SK-N-SH (cell line): ENCODE measurements around the gene POLA1. TPM values are rescaled to one million over a fixed set of nuclear protein-coding genes. Genes with fewer than 3 reads are reported as not detected.

Experiments
- CTCF ChIA-PET: fragments of 300-600, 350-600 bp; formaldehyde crosslinking; extraction: SDS; loops from one replicate; lab custom pipeline; 2021; lab: Yijun Ruan, JAX
- POLR2A ChIA-PET: fragments of 350-600 bp; sonication (Branson Sonifier 250); formaldehyde crosslinking; extraction: SDS; loops from one replicate; lab custom pipeline; 2020; ENCODE audit warnings: antibody characterized with exemption, inconsistent platforms; lab: Yijun Ruan, JAX
- DNase-seq: peaks from one replicate; pipeline ENCODE4 v3.0.0; 2012
- H2AFZ ChIP-seq: fragments of 200-600 bp; sonication (generic); 2 replicates; pipeline ENCODE4 v1.8.1; 2016; ENCODE audit warnings: antibody characterized with exemption, mild to moderate bottlenecking, low read depth
- H3F3A ChIP-seq: fragments of 200-600 bp; sonication (generic); replicated peaks from 2 replicates; pipeline ENCODE3; 2016; ENCODE audit warnings: antibody characterized with exemption, mild to moderate bottlenecking; ENCODE audit not compliant: insufficient read depth
- H3K27ac ChIP-seq, 2 experiments: fragments of 200-500 bp in 1 of 2; fragments of 200-600 bp in 1 of 2; sonication (Bioruptor generic) in 1 of 2; sonication (generic), shearing (Covaris generic) in 1 of 2; 2 replicates each; pipeline versions ENCODE4 v1.5.1 to v1.6.1; 2014 to 2016; ENCODE audit warnings: low read depth in 2 of 2, inconsistent platforms in 1 of 2, low read length in 1 of 2, mild to moderate bottlenecking in 1 of 2, mixed read lengths in 1 of 2
- H3K27me3 ChIP-seq: fragments of 200-600 bp; sonication (generic), shearing (Covaris generic); 2 replicates; pipeline ENCODE4 v1.6.1; 2016; ENCODE audit warnings: mixed run types; ENCODE audit not compliant: insufficient read depth
- H3K36me3 ChIP-seq, 2 experiments: fragments of 200-500 bp in 1 of 2; fragments of 200-600 bp in 1 of 2; sonication (Bioruptor generic) in 1 of 2; sonication (generic) in 1 of 2; replicated peaks in 1 of 2; 2 replicates each; pipeline versions ENCODE3 to v1.5.1; 2014 to 2016; ENCODE audit warnings: low read length in 1 of 2, mild to moderate bottlenecking in 1 of 2; ENCODE audit not compliant: insufficient read depth in 2 of 2, control insufficient read depth in 1 of 2
- H3K4me1 ChIP-seq, 2 experiments: fragments of 200-500 bp in 1 of 2; fragments of 200-600 bp in 1 of 2; sonication (Bioruptor generic) in 1 of 2; sonication (generic), shearing (Covaris generic) in 1 of 2; 2 replicates each; pipeline versions ENCODE4 v1.5.1 to v1.6.1; 2014 to 2016; ENCODE audit warnings: low read depth in 1 of 2, low read length in 1 of 2, mixed run types in 1 of 2; ENCODE audit not compliant: insufficient read depth in 2 of 2, control insufficient read depth in 1 of 2
- H3K4me2 ChIP-seq: fragments of 200-600 bp; sonication (generic), shearing (Covaris generic); 2 replicates; pipeline ENCODE4 v1.6.1; 2017; ENCODE audit warnings: mixed run types
- H3K4me3 ChIP-seq, 2 experiments: fragments of 200-500 bp in 1 of 2; fragments of 200-600 bp in 1 of 2; sonication (Bioruptor generic) in 1 of 2; sonication (generic), shearing (Covaris generic) in 1 of 2; 2 replicates each; pipeline versions ENCODE4 v1.5.1 to v1.8.1; 2014 to 2016; ENCODE audit warnings: low read depth in 2 of 2, inconsistent platforms in 1 of 2, low read length in 1 of 2, mild to moderate bottlenecking in 1 of 2, mixed read lengths in 1 of 2, moderate library complexity in 1 of 2
- H3K79me2 ChIP-seq: fragments of 200-600 bp; sonication (generic); 2 replicates; pipeline ENCODE4 v1.8.1; 2017; ENCODE audit warnings: mild to moderate bottlenecking; ENCODE audit not compliant: insufficient read depth
- H3K9ac ChIP-seq: fragments of 200-600 bp; sonication (generic); 2 replicates; pipeline ENCODE4 v1.6.1; 2017; ENCODE audit warnings: mixed run types
- H3K9me2 ChIP-seq: fragments of 200-600 bp; sonication (generic); 2 replicates; pipeline ENCODE4 v1.6.1; 2017; ENCODE audit warnings: mixed run types
- H3K9me3 ChIP-seq: fragments of 200-600 bp; sonication (generic); 2 replicates; pipeline ENCODE4 v1.6.1; 2017; ENCODE audit warnings: mixed run types, mild to moderate bottlenecking, moderate library complexity
- H4K20me1 ChIP-seq: fragments of 200-600 bp; sonication (generic); 2 replicates; pipeline ENCODE4 v1.6.1; 2017; ENCODE audit warnings: mild to moderate bottlenecking, mixed run types; ENCODE audit not compliant: insufficient read depth
- FOSL2 ChIP-seq: IDR thresholded peaks from 2 replicates; pipeline ENCODE4 v1.4.0; 2012; ENCODE audit warnings: low read depth, mild to moderate bottlenecking, moderate library complexity, borderline replicate concordance
- GABPA ChIP-seq: IDR thresholded peaks from 2 replicates; pipeline ENCODE4 v1.4.0; 2012; ENCODE audit warnings: low read depth, mild to moderate bottlenecking
- MXI1 ChIP-seq: IDR thresholded peaks from 2 replicates; pipeline ENCODE4 v1.6.1; 2012; ENCODE audit warnings: mild to moderate bottlenecking, low read depth, low read length, improper control_type of control experiment
- NRF1 ChIP-seq: IDR thresholded peaks from 2 replicates; pipeline ENCODE4 v1.6.1; 2012; ENCODE audit warnings: low read depth, mild to moderate bottlenecking, low read length
- RCOR1 ChIP-seq: fragments of 150-350 bp; IDR thresholded peaks from 2 replicates; pipeline ENCODE4 v1.6.1; 2017; ENCODE audit warnings: antibody characterized with exemption, low read length
- REST ChIP-seq: IDR thresholded peaks from 2 replicates; pipeline ENCODE4 v1.6.1; 2012; ENCODE audit warnings: mild to moderate bottlenecking, low read depth, low read length, moderate library complexity
- RFX5 ChIP-seq: IDR thresholded peaks from 2 replicates; pipeline ENCODE4 v1.6.1; 2012; ENCODE audit warnings: mild to moderate bottlenecking, improper control_type of control experiment, low read length
- RXRA ChIP-seq: IDR thresholded peaks from 2 replicates; pipeline ENCODE4 v1.4.0; 2012; ENCODE audit warnings: low read depth, mild to moderate bottlenecking, borderline replicate concordance
- SIN3A ChIP-seq: IDR thresholded peaks from 2 replicates; pipeline ENCODE4 v1.6.1; 2012; ENCODE audit warnings: low read depth, mild to moderate bottlenecking, low read length, moderate library complexity, borderline replicate concordance
- SMC3 ChIP-seq: IDR thresholded peaks from 2 replicates; pipeline ENCODE4 v1.6.1; 2012; ENCODE audit warnings: low read depth, low read length, improper control_type of control experiment
- TCF12 ChIP-seq: IDR thresholded peaks from 2 replicates; pipeline ENCODE4 v1.4.0; 2012
- USF2 ChIP-seq: fragments of 150-350 bp; IDR thresholded peaks from 2 replicates; pipeline ENCODE4 v1.6.1; 2017; ENCODE audit warnings: antibody characterized with exemption, low read length, low read depth, borderline replicate concordance
- WGBS: methylation state at CpG from one replicate; pipeline ENCODE4 v1.1.6; 2017; ENCODE audit warnings: low lambda C conversion rate; 5-methylcytosine and 5-hydroxymethylcytosine counted together
- polyA plus RNA-seq, 3 experiments: library from polyadenylated mRNA; depleted of rRNA; stranded (reverse); fragments of >200 nt; gene quantifications; 2 replicates each; pipeline ENCODE4 v1.2.3, GENCODE V29; 2012
- TF ChIP-seq, protein P1 (sequence below): IDR thresholded peaks from 2 replicates; pipeline ENCODE4 v1.4.0; 2012; ENCODE audit warnings: low read depth, borderline replicate concordance

POLA1 gene
- polyA plus RNA-seq, 1 of the 3 experiments (the other 2 are of a cell fraction): 2.8 TPM

- Histone ChIP-seq H3K27ac (no peak overlapping the region), H3K36me3 (peaks cover 0 to 2% of the 10 kb centered on the region in 2 experiments), H3K9me2 (no peaks in the 10 kb centered on the region), H3K27me3 (no peaks in the 10 kb centered on the region), H4K20me1 (no peaks in the 10 kb centered on the region), H3K4me1 (no peaks in the 10 kb centered on the region), H2AFZ (no peak overlapping the region), H3K9me3 (no peaks in the 10 kb centered on the region), H3K9ac (no peak overlapping the region), H3F3A (no peaks in the 10 kb centered on the region), H3K4me2 (no peak overlapping the region), H3K79me2 (no peaks in the 10 kb centered on the region), H3K4me3 (no peak overlapping the region)
- CTCF ChIA-PET: no interaction called here
- TF ChIP-seq RXRA: no peak
- TF ChIP-seq, protein P1, sequence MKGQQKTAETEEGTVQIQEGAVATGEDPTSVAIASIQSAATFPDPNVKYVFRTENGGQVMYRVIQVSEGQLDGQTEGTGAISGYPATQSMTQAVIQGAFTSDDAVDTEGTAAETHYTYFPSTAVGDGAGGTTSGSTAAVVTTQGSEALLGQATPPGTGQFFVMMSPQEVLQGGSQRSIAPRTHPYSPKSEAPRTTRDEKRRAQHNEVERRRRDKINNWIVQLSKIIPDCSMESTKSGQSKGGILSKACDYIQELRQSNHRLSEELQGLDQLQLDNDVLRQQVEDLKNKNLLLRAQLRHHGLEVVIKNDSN: no peak
- no peak for TF ChIP-seq USF2
- no peak for TF ChIP-seq NRF1
- POLR2A ChIA-PET: no interaction called here
- WGBS: 43% methylated on average over 1 of the region's 1 CpG
- DNase-seq: no peak
Observed at GRCh38 chrX:24900234-24900633, 206.5 kb downstream of the POLA1 start.

DNA sequence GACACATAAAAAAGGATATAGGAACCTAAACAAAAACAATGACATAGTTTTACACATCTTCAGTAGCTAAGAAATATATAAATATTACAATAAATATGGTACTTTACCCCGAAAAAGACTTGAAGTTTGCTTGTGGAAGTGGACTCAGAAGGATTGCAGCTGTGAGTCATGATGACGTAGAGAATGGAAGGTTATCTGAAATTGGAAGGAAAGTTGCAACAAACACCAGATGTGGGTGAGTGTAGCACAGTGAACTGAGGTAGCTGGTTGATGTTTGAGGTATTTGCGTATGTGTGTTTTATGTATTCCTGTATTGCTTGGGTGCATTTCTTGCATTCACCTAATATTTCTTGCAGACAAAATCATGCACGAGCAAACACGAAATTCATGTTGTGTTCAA lies 209.1 kb downstream of the POLA1 start:
- Histone ChIP-seq H3F3A (no peaks in the 10 kb centered on the region), H3K27me3 (no peaks in the 10 kb centered on the region), H3K9ac (no peak overlapping the region), H3K9me2 (no peaks in the 10 kb centered on the region), H3K4me2 (no peak overlapping the region), H3K4me1 (no peaks in the 10 kb centered on the region), H2AFZ (no peak overlapping the region), H3K36me3 (peaks cover 0 to 2% of the 10 kb centered on the region in 2 experiments), H3K27ac (no peak overlapping the region), H4K20me1 (no peaks in the 10 kb centered on the region), H3K79me2 (no peaks in the 10 kb centered on the region), H3K4me3 (no peak overlapping the region), H3K9me3 (no peaks in the 10 kb centered on the region)
- WGBS: 46% methylated on average over 5 of the region's 5 CpGs
- POLR2A ChIA-PET: no interaction called here
- no peak for DNase-seq
- CTCF ChIA-PET: interaction anchor here (1.3 kb wide), 1 partner anchor 18 kb away, joined by 3 read pairs; no protein-coding TSS in a partner anchor
- TF ChIP-seq FOSL2: no peak
- no peak for TF ChIP-seq GABPA
- no peak for TF ChIP-seq RCOR1
- TF ChIP-seq NRF1: no peak
- TF ChIP-seq TCF12: no peak
- TF ChIP-seq RFX5: no peak
- TF ChIP-seq SIN3A: no peak
- TF ChIP-seq SMC3: no peak
- TF ChIP-seq, all 33 proteins: peak for 0

DNA sequence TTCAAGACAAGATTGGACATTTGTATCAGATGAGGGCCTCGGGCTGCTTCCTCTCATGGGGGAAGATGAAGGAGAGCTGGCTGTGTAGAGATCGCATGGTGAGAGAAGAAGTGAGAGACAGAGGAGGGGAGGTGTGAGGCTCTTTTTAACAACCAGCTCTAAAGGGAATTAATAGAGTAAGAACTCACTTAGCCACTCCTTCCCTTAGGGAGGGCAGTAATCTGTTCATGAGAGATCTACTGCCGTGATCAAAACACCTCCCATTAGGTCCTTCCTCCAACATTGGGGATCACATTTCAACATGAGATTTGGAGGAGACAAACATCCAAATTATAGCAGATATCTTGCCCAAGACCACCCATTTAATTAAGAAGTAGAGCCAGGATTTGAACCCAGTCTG lies 225.0 kb downstream of the POLA1 start:
- Histone ChIP-seq H3K79me2 (no peaks in the 10 kb centered on the region), H3K27me3 (no peaks in the 10 kb centered on the region), H2AFZ (no peak overlapping the region), H3F3A (no peaks in the 10 kb centered on the region), H3K4me1 (no peaks in the 10 kb centered on the region), H3K4me2 (no peak overlapping the region), H3K4me3 (no peak overlapping the region), H3K36me3 (peaks cover 0 to 4% of the 10 kb centered on the region in 2 experiments), H3K27ac (no peak overlapping the region), H4K20me1 (no peaks in the 10 kb centered on the region), H3K9me2 (no peaks in the 10 kb centered on the region), H3K9ac (no peak overlapping the region), H3K9me3 (no peaks in the 10 kb centered on the region)
- 34% methylated on average over 3 of the region's 3 CpGs for WGBS
- POLR2A ChIA-PET: no interaction called here
- CTCF ChIA-PET: no interaction called here
- DNase-seq: no peak
- no peak for TF ChIP-seq REST
- no peak for TF ChIP-seq NRF1
- no peak for TF ChIP-seq MXI1
- TF ChIP-seq, protein P1: no peak
- TF ChIP-seq USF2: no peak
